Endothelial cell (in vitro differentiated cells): ENCODE measurements around the gene UQCR11. TPM values are rescaled to one million over a fixed set of nuclear protein-coding genes. Genes with fewer than 3 reads are reported as not detected.

Experiments used
- DNase-seq: peaks from one replicate; pipeline ENCODE4 v3.0.0; 2021; ENCODE audit warnings: low spot score
- H3K27ac Mint-ChIP-seq: one replicate; pipeline ENCODE4 v1.8.0; 2021; ENCODE audit warnings: mixed read lengths, inconsistent platforms; ENCODE audit not compliant: unreplicated experiment
- H3K27me3 Mint-ChIP-seq: one replicate; pipeline ENCODE4 v1.8.0; 2021; ENCODE audit warnings: mild to moderate bottlenecking, moderate library complexity, mixed read lengths, inconsistent platforms; ENCODE audit not compliant: unreplicated experiment
- H3K36me3 Mint-ChIP-seq: one replicate; pipeline ENCODE4 v1.8.0; 2021; ENCODE audit warnings: mild to moderate bottlenecking, low read depth, mixed read lengths, inconsistent platforms; ENCODE audit not compliant: unreplicated experiment
- H3K4me1 Mint-ChIP-seq: one replicate; pipeline ENCODE4 v1.8.0; 2021; ENCODE audit warnings: mild to moderate bottlenecking, mixed read lengths, inconsistent platforms; ENCODE audit not compliant: unreplicated experiment
- H3K4me3 Mint-ChIP-seq: one replicate; pipeline ENCODE4 v1.8.0; 2021; ENCODE audit warnings: mild to moderate bottlenecking, mixed read lengths, inconsistent platforms; ENCODE audit not compliant: unreplicated experiment
- H3K9me3 Mint-ChIP-seq: one replicate; pipeline ENCODE4 v1.8.0; 2021; ENCODE audit warnings: mixed read lengths, inconsistent platforms; ENCODE audit not compliant: unreplicated experiment
- CTCF ChIP-seq: fragments of 200-600 bp; sonication (generic); IDR thresholded peaks from one replicate; pipeline ENCODE4 v1.5.0; 2021; ENCODE audit warnings: antibody characterized with exemption; ENCODE audit not compliant: unreplicated experiment
- total RNA-seq: library from RNA; stranded (reverse); fragmentation: NEBNext Ultra II Directional; extraction: Animal tissue kit (Norgen Biotek cat#: 25700); gene quantifications from one replicate; pipeline ENCODE4 v1.2.1, GENCODE V29; 2021; ENCODE audit not compliant: unreplicated experiment

The UQCR11 gene
- total RNA-seq, 1 donor from 2014 or later, result 182 TPM

- peaks cover 10% of the 10 kb centered on the region for H3K36me3 Mint-ChIP-seq
- peaks cover 28% of the 10 kb centered on the region for H3K27me3 Mint-ChIP-seq
- no peak for TF ChIP-seq CTCF
- DNase-seq, result no peak
- no peak overlapping the region for H3K27ac Mint-ChIP-seq
- peaks cover 6% of the 10 kb centered on the region for H3K4me1 Mint-ChIP-seq
- H3K9me3 Mint-ChIP-seq, result no peaks in the 10 kb centered on the region
- H3K4me3 Mint-ChIP-seq, result peak overlapping the region; percentile 31
Measured at GRCh38 chr19:1574354-1575136, 30.7 kb downstream of the UQCR11 start.

DNA sequence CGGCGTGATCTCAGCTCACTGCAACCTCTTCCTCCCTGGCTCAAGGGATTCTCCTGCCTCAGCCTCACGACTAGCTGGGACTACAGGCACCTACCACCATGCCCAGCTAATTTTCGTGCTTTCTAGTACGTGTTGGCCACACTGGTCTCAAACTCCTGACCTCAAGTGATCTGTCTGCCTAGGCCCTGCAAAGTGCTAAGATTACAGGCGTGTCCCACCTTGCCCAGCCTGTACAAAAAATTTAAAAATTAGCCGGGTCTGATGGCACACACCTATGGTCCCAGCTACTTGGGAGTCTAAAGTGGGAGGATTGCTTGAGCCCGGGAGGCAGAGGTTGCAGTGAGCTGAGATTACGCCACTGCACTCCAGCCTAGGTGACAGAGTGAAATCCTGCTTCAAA lies 32.5 kb downstream of the UQCR11 start:
- peaks cover 8% of the 10 kb centered on the region for H3K36me3 Mint-ChIP-seq
- no peak for TF ChIP-seq CTCF
- no peak overlapping the region for H3K27ac Mint-ChIP-seq
- no peak overlapping the region for H3K4me3 Mint-ChIP-seq
- DNase-seq, result no peak
- peaks cover 36% of the 10 kb centered on the region for H3K27me3 Mint-ChIP-seq
- H3K4me1 Mint-ChIP-seq, result peaks cover 6% of the 10 kb centered on the region
- H3K9me3 Mint-ChIP-seq, result no peaks in the 10 kb centered on the region

DNA sequence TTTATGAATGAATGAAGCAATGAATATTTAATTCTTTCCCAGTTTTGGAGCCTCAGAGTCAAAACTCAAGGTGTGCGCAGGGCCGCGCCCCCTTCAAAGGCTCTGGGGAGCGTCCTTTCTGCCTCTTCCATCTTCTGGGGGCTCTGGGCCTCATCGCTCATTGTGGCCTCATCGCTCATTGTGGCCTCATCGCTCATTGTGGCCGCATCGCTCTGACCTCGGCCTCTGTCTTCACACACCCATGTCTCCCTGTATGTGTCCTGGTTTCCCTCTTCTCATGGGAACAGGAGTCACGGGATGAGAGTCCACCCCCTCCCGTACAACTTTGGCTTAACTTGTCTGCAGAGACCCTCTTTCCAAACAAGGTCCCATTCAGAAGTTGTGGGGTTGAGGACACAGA lies 33.9 kb downstream of the UQCR11 start:
- Mint-ChIP-seq H3K9me3 (no peaks in the 10 kb centered on the region), H3K4me3 (no peak overlapping the region)

GRCh38 chr19:1570836-1571235 lies 34.4 kb downstream of the UQCR11 start:
- Mint-ChIP-seq H3K9me3 (no peaks in the 10 kb centered on the region), H3K4me1 (peaks cover 6% of the 10 kb centered on the region), H3K4me3 (no peak overlapping the region), H3K27ac (no peak overlapping the region), H3K36me3 (peaks cover 6% of the 10 kb centered on the region), H3K27me3 (peaks cover 36% of the 10 kb centered on the region)
- TF ChIP-seq CTCF, result no peak
- no peak for DNase-seq

More for the DNA sequence above, 33.9 kb downstream of the UQCR11 start:
- TF ChIP-seq CTCF, result no peak
- H3K27me3 Mint-ChIP-seq, result peaks cover 35% of the 10 kb centered on the region
- no peak overlapping the region for H3K27ac Mint-ChIP-seq
- peaks cover 6% of the 10 kb centered on the region for H3K4me1 Mint-ChIP-seq
- no peak for DNase-seq
- H3K36me3 Mint-ChIP-seq, result peaks cover 8% of the 10 kb centered on the region

- H3K9me3 Mint-ChIP-seq, result no peaks in the 10 kb centered on the region
- H3K27ac Mint-ChIP-seq, result peak overlapping the region; percentile 80
- peaks cover 9% of the 10 kb centered on the region for H3K4me1 Mint-ChIP-seq
Measured at GRCh38 chr19:1569997-1570396, 35.3 kb downstream of the UQCR11 start.

More at GRCh38 chr19:1569997-1570396, 35.3 kb downstream of the UQCR11 start:
- DNase-seq, result no peak
- peak overlapping the region; percentile 81 for H3K4me3 Mint-ChIP-seq
- peaks cover 37% of the 10 kb centered on the region for H3K27me3 Mint-ChIP-seq
- peaks cover 4% of the 10 kb centered on the region for H3K36me3 Mint-ChIP-seq
- no peak for TF ChIP-seq CTCF
